ENCODE data around the gene MKI67. TPM values are rescaled to one million over a fixed set of nuclear protein-coding genes. Genes with fewer than 3 reads are reported as not detected.

The MKI67 gene
- total and polyA plus RNA-seq, 9 of the 15 experiments (the other 6 are each of a cell fraction or from before 2014, with no cell fraction given), result 11.8 to 86.5 (median 36.0) TPM

DNA sequence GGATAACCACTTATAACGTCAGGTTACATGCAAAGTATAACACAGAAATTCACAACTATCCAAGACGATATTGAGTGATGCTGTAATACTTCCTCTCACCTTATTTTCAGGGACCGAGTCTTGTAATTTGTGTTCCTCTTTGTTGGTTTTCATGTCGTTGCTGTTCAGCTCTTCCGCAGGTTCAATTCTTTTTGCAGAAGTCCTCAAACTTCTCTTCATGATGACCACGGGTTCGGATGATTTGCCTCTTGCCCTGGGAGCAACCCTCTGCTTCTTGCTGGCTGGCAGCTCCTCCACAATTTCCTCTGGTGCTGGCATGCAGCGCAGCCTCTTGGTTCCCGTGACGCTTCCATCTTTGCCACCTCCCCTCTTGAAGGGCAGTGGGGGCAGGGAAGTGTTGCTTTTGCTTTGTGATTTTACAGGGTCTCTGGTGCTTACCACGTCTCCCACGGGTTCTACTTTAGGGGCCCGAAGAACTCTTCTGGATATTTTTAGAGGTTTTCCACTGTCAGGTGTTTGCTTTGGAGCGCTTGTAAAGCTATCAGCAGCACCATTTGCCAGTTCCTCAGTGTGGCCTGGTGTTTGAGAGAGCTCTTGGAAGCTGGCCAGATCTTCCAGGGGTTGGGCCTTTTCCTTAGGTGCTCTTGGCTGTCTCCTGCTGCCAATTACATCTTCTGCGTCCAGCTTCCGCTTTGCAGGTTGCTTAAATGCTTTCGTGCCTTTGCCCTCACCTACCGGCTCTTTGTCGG, 23.6 kb downstream of the MKI67 start:
- no peak for ATAC-seq

More for the DNA sequence above, 23.6 kb downstream of the MKI67 start:
- in situ Hi-C loops (cut with MboI), result no loop called here
- WGBS (ENCODE audit: insufficient coverage, low coverage, missing lambda C conversion rate), result 84% methylated on average over 16 of the region's 19 CpGs
- POLR2A ChIA-PET, result interaction anchor here (0.6 to 1.5 kb wide), 3 partner anchors 11 to 167 kb away, joined by 3 to 4 read pairs (median 4); no protein-coding TSS in a partner anchor
- Histone ChIP-seq H2AFZ (ENCODE audit: low read depth, low read length) (no peak overlapping the region), H3K27ac (ENCODE audit: extremely low read depth, low read depth, low read length) (no peak overlapping the region), H3K36me3 (ENCODE audit: control insufficient read depth, insufficient read depth, low read length) (peaks cover 100% of the 10 kb centered on the region), H3K27me3 (ENCODE audit: control insufficient read depth in 2 of 2, insufficient read depth in 2 of 2, low read length in 2 of 2) (no peaks in the 10 kb centered on the region), H3K4me2 (ENCODE audit: insufficient read depth, low read length) (no peak overlapping the region), H3K9me1 (ENCODE audit: control insufficient read depth, insufficient read depth, low read length) (no peaks in the 10 kb centered on the region), H3K79me2 (ENCODE audit: control insufficient read depth, insufficient read depth, low read length) (no peaks in the 10 kb centered on the region; the same call in 2 of the 3 replicates), H3K9ac (ENCODE audit: insufficient read depth in 1 of 2, low read depth in 2 of 2, low read length in 2 of 2) (no peak overlapping the region), H3K4me3 (no peak overlapping the region), H4K20me1 (replicated peaks; ENCODE audit: control insufficient read depth, insufficient read depth, low read length) (no peaks in the 10 kb centered on the region), H3K9me3 (replicated peaks; ENCODE audit: control insufficient read depth, insufficient read depth, low read depth, low read length) (no peaks in the 10 kb centered on the region), H3K4me1 (replicated peaks in 1 of 2; ENCODE audit: control insufficient read depth in 2 of 2, insufficient read depth in 2 of 2, low read length in 2 of 2) (no peaks in the 10 kb centered on the region)
- CTCF ChIA-PET (ENCODE audit: low intra/inter-chr PET ratio), result no interaction called here
- no peak for FAIRE-seq
- TF ChIP-seq MYNN (IDR thresholded peaks at IDR 0.05) (no peak), MYNN (CRISPR knock-in tag; IDR thresholded peaks at IDR 0.05) (no peak), ZNF134 (CRISPR knock-in tag; conservative IDR thresholded peaks at IDR 0.05) (no peak), MCM2 (IDR thresholded peaks at IDR 0.05; ENCODE audit: low read depth) (no peak), ZNF398 (CRISPR knock-in tag; IDR thresholded peaks at IDR 0.05) (no peak), ZNF184 (CRISPR knock-in tag; IDR thresholded peaks at IDR 0.05) (no peak), DPF2 (IDR thresholded peaks at IDR 0.05) (no peak), MTF1 (CRISPR knock-in tag; IDR thresholded peaks at IDR 0.05; ENCODE audit: borderline replicate concordance) (no peak), CC2D1A (IDR thresholded peaks at IDR 0.05) (no peak), ZNF280A (IDR thresholded peaks at IDR 0.05; ENCODE audit: low read depth, partially characterized antibody) (no peak), SP2 (IDR thresholded peaks at IDR 0.05; ENCODE audit: extremely low read depth, low read depth, low read length, poor library complexity, severe bottlenecking) (no peak), TCF3 (CRISPR knock-in tag; IDR thresholded peaks at IDR 0.05) (no peak)
- TF ChIP-seq, protein P1, sequence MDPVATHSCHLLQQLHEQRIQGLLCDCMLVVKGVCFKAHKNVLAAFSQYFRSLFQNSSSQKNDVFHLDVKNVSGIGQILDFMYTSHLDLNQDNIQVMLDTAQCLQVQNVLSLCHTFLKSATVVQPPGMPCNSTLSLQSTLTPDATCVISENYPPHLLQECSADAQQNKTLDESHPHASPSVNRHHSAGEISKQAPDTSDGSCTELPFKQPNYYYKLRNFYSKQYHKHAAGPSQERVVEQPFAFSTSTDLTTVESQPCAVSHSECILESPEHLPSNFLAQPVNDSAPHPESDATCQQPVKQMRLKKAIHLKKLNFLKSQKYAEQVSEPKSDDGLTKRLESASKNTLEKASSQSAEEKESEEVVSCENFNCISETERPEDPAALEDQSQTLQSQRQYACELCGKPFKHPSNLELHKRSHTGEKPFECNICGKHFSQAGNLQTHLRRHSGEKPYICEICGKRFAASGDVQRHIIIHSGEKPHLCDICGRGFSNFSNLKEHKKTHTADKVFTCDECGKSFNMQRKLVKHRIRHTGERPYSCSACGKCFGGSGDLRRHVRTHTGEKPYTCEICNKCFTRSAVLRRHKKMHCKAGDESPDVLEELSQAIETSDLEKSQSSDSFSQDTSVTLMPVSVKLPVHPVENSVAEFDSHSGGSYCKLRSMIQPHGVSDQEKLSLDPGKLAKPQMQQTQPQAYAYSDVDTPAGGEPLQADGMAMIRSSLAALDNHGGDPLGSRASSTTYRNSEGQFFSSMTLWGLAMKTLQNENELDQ (CRISPR knock-in tag; IDR thresholded peaks at IDR 0.05; ENCODE audit: borderline replicate concordance), result no peak
- intact Hi-C loops (cut with micrococcal nuclease), result no loop called here
- no peak for DNase-seq (ENCODE audit: extremely low read depth in 1 of 4, low spot score in 3 of 4)
- no TSS peak for BruUV-seq (replicated peaks)

Measured in K562 (cell line).